ENCODE results near the gene EIF2S2. TPM values are rescaled to one million over a fixed set of nuclear protein-coding genes. Genes with fewer than 3 reads are reported as not detected.

The EIF2S2 gene
- total RNA-seq, 2 donors from 2014 or later = 22.6 to 40.2 TPM

- intact Hi-C loops (cut with DNase I) = no loop called here
- ATAC-seq = no peak
- no peak for TF ChIP-seq CTCF (IDR thresholded peaks at IDR 0.05)
These were observed 11.3 kb upstream of the EIF2S2 start for GRCh38 chr20:34123309-34123708.

GRCh38 chr20:34122274-34122980 lies 10.4 kb upstream of the EIF2S2 start:
- no peak for TF ChIP-seq CTCF (IDR thresholded peaks at IDR 0.05)
- TF ChIP-seq POLR2A (IDR thresholded peaks at IDR 0.05) = no peak
- no peaks in the 10 kb centered on the region for H3K4me1 ChIP-seq
- 85% methylated on average over 29 to 43 of the region's 43 CpGs for WGBS, 2 donors
- H3K27ac ChIP-seq = no peak overlapping the region
- ATAC-seq (no peak), DNase-seq (no peak)
- intact Hi-C loops (cut with DNase I) = no loop called here
- no peaks in the 10 kb centered on the region for H3K36me3 ChIP-seq (replicated peaks in 1 of 2; ENCODE audit: insufficient read depth in 1 of 2, low read depth in 2 of 2)
- no peaks in the 10 kb centered on the region for H3K9me3 ChIP-seq
- H3K4me3 ChIP-seq = no peak overlapping the region
- no peaks in the 10 kb centered on the region for H3K27me3 ChIP-seq

More at GRCh38 chr20:34123309-34123708, 11.3 kb upstream of the EIF2S2 start:
- Histone ChIP-seq H3K27me3 (no peaks in the 10 kb centered on the region), H3K36me3 (replicated peaks in 1 of 2; ENCODE audit: insufficient read depth in 1 of 2, low read depth in 2 of 2) (no peaks in the 10 kb centered on the region), H3K4me3 (no peak overlapping the region), H3K4me1 (no peaks in the 10 kb centered on the region), H3K9me3 (no peaks in the 10 kb centered on the region), H3K27ac (no peak overlapping the region)
- DNase-seq = no peak

GRCh38 chr20:34120213-34120612 lies 8.2 kb upstream of the EIF2S2 start:
- H3K4me3 ChIP-seq = no peak overlapping the region
- no peaks in the 10 kb centered on the region for H3K27me3 ChIP-seq
- no peaks in the 10 kb centered on the region for H3K36me3 ChIP-seq (replicated peaks in 1 of 2; ENCODE audit: insufficient read depth in 1 of 2, low read depth in 2 of 2)
- H3K9me3 ChIP-seq = no peaks in the 10 kb centered on the region
- no peak for TF ChIP-seq CTCF (IDR thresholded peaks at IDR 0.05)
- no peaks in the 10 kb centered on the region for H3K4me1 ChIP-seq
- no peak overlapping the region for H3K27ac ChIP-seq
- DNase-seq (no peak), ATAC-seq (no peak)
- intact Hi-C loops (cut with DNase I) = no loop called here
- 71 to 86% methylated on average over 2 of the region's 2 CpGs for WGBS, 2 donors

GRCh38 chr20:34115232-34115631 lies 3.2 kb upstream of the EIF2S2 start:
- ATAC-seq (no peak), DNase-seq (no peak)
- H3K27me3 ChIP-seq = no peaks in the 10 kb centered on the region
- H3K4me1 ChIP-seq = peaks cover 6% of the 10 kb centered on the region
- no peak overlapping the region for H3K4me3 ChIP-seq
- TF ChIP-seq POLR2A (IDR thresholded peaks at IDR 0.05) (no peak), CTCF (IDR thresholded peaks at IDR 0.05) (no peak)
- peaks cover 0 to 3% (median 0%) of the 10 kb centered on the region in 3 donors for H3K9me3 ChIP-seq
- H3K36me3 ChIP-seq (replicated peaks in 1 of 2; ENCODE audit: insufficient read depth in 1 of 2, low read depth in 2 of 2) = no peaks in the 10 kb centered on the region
- H3K27ac ChIP-seq = no peak overlapping the region
- intact Hi-C loops (cut with DNase I) = no loop called here

- Histone ChIP-seq H3K36me3 (replicated peaks in 1 of 2; ENCODE audit: insufficient read depth in 1 of 2, low read depth in 2 of 2) (no peaks in the 10 kb centered on the region), H3K4me3 (no peak overlapping the region), H3K27ac (no peak overlapping the region), H3K27me3 (no peaks in the 10 kb centered on the region), H3K4me1 (peaks cover 11% of the 10 kb centered on the region), H3K9me3 (peaks cover 0 to 3% (median 0%) of the 10 kb centered on the region in 3 donors)
- DNase-seq = no peak
- no peak for TF ChIP-seq POLR2A (IDR thresholded peaks at IDR 0.05)
- TF ChIP-seq CTCF (IDR thresholded peaks at IDR 0.05) = no peak
- ATAC-seq = no peak
- intact Hi-C loops (cut with DNase I) = no loop called here
- 74 to 80% methylated on average over 4 of the region's 4 CpGs for WGBS, 2 donors
These were observed 2.8 kb upstream of the EIF2S2 start for GRCh38 chr20:34114809-34115208.

All from body of pancreas (tissue), 4 donors.